Lung (tissue), 16 donors: ENCODE measurements around the gene ACTA1. TPM values are rescaled to one million over a fixed set of nuclear protein-coding genes. Genes with fewer than 3 reads are reported as not detected.
A peak's percentile ranks its signal among the peaks of the same experiment; 100 is the strongest.

ENCODE experiments used
- ATAC-seq: fragments of 200-7000 bp; cut with Tn5 transposase; one replicate; pipeline ENCODE4 v1.9.1; 2020; ENCODE audit warnings: moderate number of reproducible peaks; ENCODE audit not compliant: insufficient read depth, low FRiP score
- DNase-seq, 3 donors: peaks; one replicate each; pipeline ENCODE4 v3.0.0-alpha.2; 2013 to 2017
- H3K27ac ChIP-seq, 2 donors: one replicate each; pipeline ENCODE4 v1.5.1; 2013; ENCODE audit warnings: mild to moderate bottlenecking in 2 of 2, moderate library complexity in 2 of 2, control low read depth in 1 of 2, inconsistent platforms in 1 of 2, low read depth in 1 of 2, low read length in 1 of 2
- H3K27me3 ChIP-seq, 3 donors: one replicate each; pipeline ENCODE4 v1.5.1; 2013; ENCODE audit warnings: low read length in 2 of 3; ENCODE audit not compliant: control insufficient read depth in 3 of 3, insufficient read depth in 3 of 3
- H3K36me3 ChIP-seq, 4 donors: one replicate each; pipeline ENCODE4 v1.5.1; 2013; ENCODE audit warnings: low read length in 4 of 4, mild to moderate bottlenecking in 1 of 4, moderate library complexity in 1 of 4; ENCODE audit not compliant: control insufficient read depth in 4 of 4, insufficient read depth in 4 of 4
- H3K4me1 ChIP-seq, 5 donors: one replicate each; pipeline ENCODE4 v1.5.1; 2013; ENCODE audit warnings: low read length in 5 of 5, mild to moderate bottlenecking in 2 of 5, moderate library complexity in 1 of 5; ENCODE audit not compliant: control insufficient read depth in 5 of 5, insufficient read depth in 5 of 5
- H3K4me3 ChIP-seq: one replicate; pipeline ENCODE4 v1.5.1; 2013; ENCODE audit warnings: mild to moderate bottlenecking, control low read depth, moderate library complexity
- H3K9ac ChIP-seq, 2 donors: one replicate each; pipeline ENCODE4 v1.5.1; 2013; ENCODE audit warnings: low read length in 2 of 2, control low read depth in 1 of 2; ENCODE audit not compliant: insufficient read depth in 1 of 2
- H3K9me3 ChIP-seq, 4 donors: one replicate each; pipeline ENCODE4 v1.5.1; 2013; ENCODE audit warnings: low read length in 3 of 4, mild to moderate bottlenecking in 1 of 4, moderate library complexity in 1 of 4; ENCODE audit not compliant: control insufficient read depth in 4 of 4, insufficient read depth in 3 of 4
- CTCF ChIP-seq: IDR thresholded peaks from 2 replicates; pipeline ENCODE4 v1.5.1; 2012; ENCODE audit warnings: mild to moderate bottlenecking; ENCODE audit errors: control extremely low read depth, extremely low read depth
- WGBS, 2 donors: extraction: QIAGEN DNeasy Blood & Tissue Kit; methylation state at CpG; one replicate each; pipeline ENCODE4 v1.1.7; 2013; 5-methylcytosine and 5-hydroxymethylcytosine counted together
- long read RNA-seq, 5 donors: transcript quantifications; one replicate each; lab custom pipeline, GENCODE V29; 2026
- polyA plus RNA-seq, 2 donors: library from polyadenylated mRNA; stranded (reverse); fragments of 200-250 nt; gene quantifications; one replicate each; pipeline ENCODE4 v1.2.1, GENCODE V29; 2013
- total RNA-seq, 2 donors: library from RNA; depleted of rRNA in 1 of 2; stranded (reverse); fragments of >200 nt in 1 of 2; gene quantifications; one replicate each; pipeline ENCODE4 v1.2.1, GENCODE V29; 2014 to 2021
- donor health status: control.
- donor health status: control.
- donor health status: Bipolar disorder and iron deficiency.
- donor health status: healthy.
- donor health status: DM: yes; HTN: yes; CAD: no.

ACTA1 gene
- total RNA-seq = under 1 TPM; 0.71 to 0.83 TPM
- polyA plus RNA-seq = 1 to 10 TPM in 1 of 2 donors, under 1 TPM in 1; 0.33 to 1.4 TPM
- long read RNA-seq, donor 1, partial matches to known transcripts = 0 of 1 reads
- long read RNA-seq, donor 1, other reads (novel, unspliced or antisense) = 0 of 1 reads
- long read RNA-seq, donor 2 = 0 reads
- long read RNA-seq, donor 3 = 0 reads
- long read RNA-seq, donor 4 = 0 reads
- long read RNA-seq, donor 5 = 0 reads

GRCh38 chr1:229434005-229434640, at the start of gene ACTA1:
Gene ACTA1 (minus strand): TSS chr1:229434094. CDS start chr1:229433115, 979 bp downstream.
- H3K4me1 ChIP-seq = peaks cover 0 to 22% (median 4%) of the 10 kb centered on the region in 5 donors
- 2 to 3% methylated on average over 50 to 51 of the region's 51 CpGs for WGBS, 2 donors
- no peak within 1 kb of the TSS for H3K9ac ChIP-seq
- DNase-seq = no peak
- peak within 1 kb of the TSS in 1 of 2 donors; percentile 22 for H3K27ac ChIP-seq
- H3K9me3 ChIP-seq = peaks cover 0 to 13% (median 0%) of the 10 kb centered on the region in 4 donors
- H3K36me3 ChIP-seq = no peaks in the 10 kb centered on the region
- ATAC-seq = no peak
- H3K27me3 ChIP-seq = peaks cover 10 to 71% (median 54%) of the 10 kb centered on the region in 3 donors
- no peak within 1 kb of the TSS for H3K4me3 ChIP-seq
- no peak for TF ChIP-seq CTCF

- Histone ChIP-seq H3K9me3 (no peaks in the 10 kb centered on the region), H3K9ac (no peak overlapping the region), H3K4me3 (no peak overlapping the region), H3K27ac (no peak overlapping the region), H3K4me1 (no peaks in the 10 kb centered on the region), H3K36me3 (peaks cover 16 to 31% (median 27%) of the 10 kb centered on the region in 4 donors), H3K27me3 (no peaks in the 10 kb centered on the region)
- no peak for TF ChIP-seq CTCF
- WGBS, 2 donors = 98% methylated on average over 5 of the region's 5 CpGs
- ATAC-seq (no peak), DNase-seq (no peak)
Measured at GRCh38 chr1:229482511-229482910, 48.6 kb upstream of the ACTA1 start.

- DNase-seq (no peak), ATAC-seq (no peak)
- Histone ChIP-seq H3K27ac (no peak overlapping the region), H3K36me3 (peaks cover 13 to 30% (median 22%) of the 10 kb centered on the region in 4 donors), H3K9me3 (no peaks in the 10 kb centered on the region), H3K9ac (no peak overlapping the region), H3K4me1 (no peaks in the 10 kb centered on the region), H3K4me3 (no peak overlapping the region), H3K27me3 (no peaks in the 10 kb centered on the region)
- no peak for TF ChIP-seq CTCF
- WGBS, 2 donors = 95 to 97% methylated on average over 7 of the region's 7 CpGs
Measured at GRCh38 chr1:229480495-229480894, 46.6 kb upstream of the ACTA1 start.
